GM23248 (cell line): Measurements from ENCODE around the gene SKAP2.

Experiments
- EZH2 ChIP-seq: fragments of 200-600 bp; sonication (generic); IDR thresholded peaks from 2 replicates; pipeline ENCODE4 v1.6.1; 2018; ENCODE audit warnings: antibody characterized with exemption, mild to moderate bottlenecking; ENCODE audit not compliant: insufficient read depth, poor library complexity, severe bottlenecking
- EZH2phosphoT487 ChIP-seq: fragments of 200-600 bp; sonication (generic); IDR thresholded peaks from 2 replicates; pipeline ENCODE4 v1.6.1; 2018; ENCODE audit warnings: antibody characterized with exemption, moderate library complexity, mild to moderate bottlenecking, low read depth; ENCODE audit not compliant: insufficient read depth

- no peak for TF ChIP-seq EZH2phosphoT487
- TF ChIP-seq EZH2 = no peak
Measured at GRCh38 chr7:26879671-26880070, 15.3 kb upstream of the SKAP2 start.
